ENCODE measurements around the gene EMX2. TPM values are rescaled to one million over a fixed set of nuclear protein-coding genes. Genes with fewer than 3 reads are reported as not detected.
"Not testable (repeated sequence)": the region's sequence is repeated elsewhere in the genome, so short reads cannot be mapped to it uniquely, and the experiment has no call there.

The EMX2 gene
- total RNA-seq, 8 experiments from 2014 or later, result 0.05 to 14.8 (median 0.86) TPM

- H3K4me3 ChIP-seq; ATAC-seq (replicated peaks in 6 of 8); H3K27ac ChIP-seq: not testable (repeated sequence)
- WGBS, 10 experiments, result 54 to 81% (median 80%) methylated on average over 1 to 4 of the region's 7 CpGs; no CpG with 5 or more reads in 6 of the 10 experiments
- in situ Hi-C loops (cut with MboI; ENCODE audit: low pct_unique_long_range_greater_than_20kb in 2 of 9, low sequenced_read_pairs in 9 of 9, unreplicated experiment in 9 of 9), result loop anchor here in 4 of 9 experiments (25.0 kb wide), 3 partner anchors 730 to 955 kb away; no protein-coding TSS in a partner anchor
- H3K4me1 ChIP-seq (replicated peaks in 1 of 2), result peaks cover 7 to 25% of the 10 kb centered on the region in 2 donors
Observed at GRCh38 chr10:117507081-117507480, 35.5 kb upstream of the EMX2 start.

DNA sequence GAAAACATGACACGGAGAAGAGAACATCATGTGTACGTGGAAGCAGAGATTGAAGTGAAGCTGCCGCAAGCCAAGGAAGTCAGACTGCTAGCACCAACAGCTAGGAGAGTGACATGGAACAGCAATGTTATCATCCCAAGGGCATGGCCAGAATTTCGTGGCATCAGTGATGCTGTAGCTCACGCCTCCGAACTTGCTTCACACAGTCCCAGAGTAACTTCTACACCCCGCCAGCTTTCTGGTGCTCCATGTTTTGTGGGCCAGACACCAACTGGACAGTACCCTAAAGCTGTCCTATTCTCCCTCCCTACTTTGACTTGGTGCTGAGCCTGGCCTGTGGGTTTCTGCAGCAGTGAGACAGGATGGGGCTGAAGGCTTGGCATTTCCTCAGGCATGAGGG lies 33.0 kb upstream of the EMX2 start:
- WGBS, 10 experiments, result 69 to 100% (median 84%) methylated on average over 1 to 7 of the region's 7 CpGs; no CpG with 5 or more reads in 2 of the 10 experiments
- no peak for ATAC-seq (replicated peaks in 6 of 8)
- Histone ChIP-seq H3K4me3 (no peak overlapping the region), H3K4me1 (replicated peaks in 1 of 2) (peaks cover 0 to 7% of the 10 kb centered on the region in 2 donors), H3K27ac (no peak overlapping the region)
- in situ Hi-C loops (cut with MboI; ENCODE audit: low pct_unique_long_range_greater_than_20kb in 2 of 9, low sequenced_read_pairs in 9 of 9, unreplicated experiment in 9 of 9), result loop anchor here in 4 of 9 experiments (25.0 kb wide), 3 partner anchors 728 to 953 kb away; no protein-coding TSS in a partner anchor

DNA sequence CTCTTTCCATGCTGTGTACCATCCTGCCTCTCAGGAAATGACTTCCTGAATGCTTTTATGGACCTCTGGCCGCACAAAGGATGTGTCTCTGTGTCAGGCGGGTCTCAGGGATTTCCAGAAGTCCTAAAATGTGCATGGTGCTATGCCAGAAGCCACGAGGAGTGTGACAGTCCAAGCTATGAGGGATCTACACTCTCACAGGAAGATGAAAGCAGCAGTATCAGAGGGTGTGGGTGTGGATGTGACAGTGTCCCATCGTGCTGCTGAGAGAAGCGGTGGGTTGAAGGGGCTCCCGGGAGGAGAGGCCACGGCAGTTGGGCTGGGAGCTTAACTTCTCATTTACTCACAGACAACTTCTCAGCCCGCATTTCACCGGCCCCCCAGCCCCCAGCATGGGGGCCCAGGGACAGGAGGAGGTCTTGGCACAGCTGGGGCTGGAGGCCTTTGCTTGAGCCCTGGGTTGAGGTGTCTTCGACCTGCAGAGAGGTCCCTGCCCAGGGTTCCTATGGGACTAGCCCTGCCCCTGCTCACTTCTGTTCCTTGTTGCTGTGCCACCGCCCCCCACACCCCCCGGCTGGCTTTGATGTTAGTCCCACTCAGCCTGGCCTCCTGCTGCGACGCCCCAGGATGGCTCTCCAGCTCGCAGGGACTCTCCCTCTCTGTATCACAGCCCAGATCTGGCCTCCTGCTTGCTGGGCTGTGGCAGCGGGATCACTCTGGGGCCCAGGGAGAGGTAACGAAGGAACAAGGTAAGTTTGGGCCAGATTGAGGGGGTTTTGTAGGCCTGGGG lies 30.8 kb upstream of the EMX2 start:
- WGBS, 10 experiments, result 17 to 100% (median 82%) methylated on average over 1 to 8 of the region's 17 CpGs; no CpG with 5 or more reads in 4 of the 10 experiments
- H3K27ac ChIP-seq, result no peak overlapping the region
- no peak overlapping the region for H3K4me3 ChIP-seq
- in situ Hi-C loops (cut with MboI; ENCODE audit: low pct_unique_long_range_greater_than_20kb in 2 of 9, low sequenced_read_pairs in 9 of 9, unreplicated experiment in 9 of 9), result loop anchor here in 4 of 9 experiments (25.0 kb wide), 3 partner anchors 726 to 951 kb away; no protein-coding TSS in a partner anchor
- H3K4me1 ChIP-seq (replicated peaks in 1 of 2), result no peaks in the 10 kb centered on the region
- no peak for ATAC-seq (replicated peaks in 6 of 8)

GRCh38 chr10:117514971-117515370 lies 27.6 kb upstream of the EMX2 start:
- no peak overlapping the region for H3K4me3 ChIP-seq
- ATAC-seq (replicated peaks in 6 of 8), result no peak
- in situ Hi-C loops (cut with MboI; ENCODE audit: low pct_unique_long_range_greater_than_20kb in 2 of 9, low sequenced_read_pairs in 9 of 9, unreplicated experiment in 9 of 9), result loop anchor here in 4 of 9 experiments (25.0 kb wide), 3 partner anchors 722 to 947 kb away; no protein-coding TSS in a partner anchor
- H3K4me1 ChIP-seq (replicated peaks in 1 of 2), result no peaks in the 10 kb centered on the region
- H3K27ac ChIP-seq, result no peak overlapping the region
- 22 to 100% (median 83%) methylated on average over 1 to 4 of the region's 5 CpGs; no CpG with 5 or more reads in 2 of the 10 experiments for WGBS, 10 experiments

DNA sequence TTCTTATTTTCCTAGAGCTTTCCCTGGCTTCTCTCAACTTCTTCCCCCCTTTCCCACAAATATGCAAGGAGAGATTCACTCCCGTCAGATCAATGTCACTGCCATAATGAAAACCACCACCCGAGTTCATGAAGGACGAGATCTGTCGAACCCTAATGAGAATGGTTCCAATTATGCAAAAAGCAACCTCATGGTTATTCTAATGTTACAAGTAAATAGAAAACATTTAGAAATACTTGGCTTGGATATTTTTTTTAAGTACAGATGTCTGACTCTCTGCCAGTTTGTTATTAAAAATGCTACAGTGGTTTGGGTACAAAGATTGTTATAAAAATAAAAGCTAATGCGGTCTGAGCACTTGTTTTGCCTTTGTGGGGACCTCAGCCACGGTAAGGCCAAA lies 25.9 kb upstream of the EMX2 start:
- in situ Hi-C loops (cut with MboI; ENCODE audit: low pct_unique_long_range_greater_than_20kb in 2 of 9, low sequenced_read_pairs in 9 of 9, unreplicated experiment in 9 of 9), result loop anchor here in 4 of 9 experiments (25.0 kb wide), 3 partner anchors 721 to 946 kb away; no protein-coding TSS in a partner anchor
- 0 to 100% (median 77%) methylated on average over 1 to 6 of the region's 6 CpGs; no CpG with 5 or more reads in 1 of the 10 experiments for WGBS, 10 experiments
- ATAC-seq (replicated peaks in 6 of 8), result no peak
- Histone ChIP-seq H3K4me1 (replicated peaks in 1 of 2) (no peaks in the 10 kb centered on the region), H3K27ac (no peak overlapping the region), H3K4me3 (no peak overlapping the region)

- H3K4me1 ChIP-seq (replicated peaks in 1 of 2), result no peaks in the 10 kb centered on the region
- no peak overlapping the region for H3K27ac ChIP-seq
- no peak for ATAC-seq (replicated peaks in 6 of 8)
- no peak overlapping the region for H3K4me3 ChIP-seq
- in situ Hi-C loops (cut with MboI; ENCODE audit: low pct_unique_long_range_greater_than_20kb in 2 of 9, low sequenced_read_pairs in 9 of 9, unreplicated experiment in 9 of 9), result loop anchor here in 4 of 9 experiments (25.0 kb wide), 3 partner anchors 719 to 944 kb away; no protein-coding TSS in a partner anchor
- 25 to 61% (median 43%) methylated on average over 2 to 4 of the region's 5 CpGs; no CpG with 5 or more reads in 4 of the 10 experiments for WGBS, 10 experiments
Observed at GRCh38 chr10:117518246-117518645, 24.3 kb upstream of the EMX2 start.

DNA sequence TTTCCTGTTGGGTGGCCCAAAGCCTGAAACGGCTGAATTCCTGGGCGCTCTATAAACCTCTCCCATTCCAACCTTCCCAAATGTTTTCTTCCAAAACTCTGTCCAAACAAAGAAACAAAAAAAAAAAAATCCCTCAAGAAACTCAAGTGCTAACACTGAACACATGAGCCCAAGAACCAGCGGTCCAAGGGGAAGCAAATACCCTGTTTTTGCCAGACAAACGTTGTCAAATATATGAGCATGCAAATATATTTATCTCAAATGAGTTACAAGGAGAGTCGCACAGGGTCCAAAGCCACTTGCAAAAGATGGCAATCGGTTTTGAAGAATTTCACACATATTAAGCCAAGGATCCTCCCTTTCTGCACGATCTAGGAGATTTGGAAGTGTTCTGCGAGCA lies 23.3 kb upstream of the EMX2 start:
- no peak overlapping the region for H3K27ac ChIP-seq
- H3K4me1 ChIP-seq (replicated peaks in 1 of 2), result no peaks in the 10 kb centered on the region
- no peak for ATAC-seq (replicated peaks in 6 of 8)
- H3K4me3 ChIP-seq, result no peak overlapping the region
- in situ Hi-C loops (cut with MboI; ENCODE audit: low pct_unique_long_range_greater_than_20kb in 2 of 9, low sequenced_read_pairs in 9 of 9, unreplicated experiment in 9 of 9), result loop anchor here in 4 of 9 experiments (25.0 kb wide), 3 partner anchors 718 to 943 kb away; no protein-coding TSS in a partner anchor
- 26 to 100% (median 75%) methylated on average over 2 to 8 of the region's 8 CpGs for WGBS, 10 experiments

- no peak overlapping the region for H3K4me3 ChIP-seq
- no peak overlapping the region for H3K27ac ChIP-seq
- in situ Hi-C loops (cut with MboI; ENCODE audit: low pct_unique_long_range_greater_than_20kb in 2 of 9, low sequenced_read_pairs in 9 of 9, unreplicated experiment in 9 of 9), result loop anchor here in 4 of 9 experiments (25.0 kb wide), 3 partner anchors 717 to 942 kb away; no protein-coding TSS in a partner anchor
- H3K4me1 ChIP-seq (replicated peaks in 1 of 2), result no peaks in the 10 kb centered on the region
- no peak for ATAC-seq (replicated peaks in 6 of 8)
- 7 to 86% (median 51%) methylated on average over 1 to 3 of the region's 3 CpGs; no CpG with 5 or more reads in 2 of the 10 experiments for WGBS, 10 experiments
Observed at GRCh38 chr10:117519879-117520278, 22.7 kb upstream of the EMX2 start.

DNA sequence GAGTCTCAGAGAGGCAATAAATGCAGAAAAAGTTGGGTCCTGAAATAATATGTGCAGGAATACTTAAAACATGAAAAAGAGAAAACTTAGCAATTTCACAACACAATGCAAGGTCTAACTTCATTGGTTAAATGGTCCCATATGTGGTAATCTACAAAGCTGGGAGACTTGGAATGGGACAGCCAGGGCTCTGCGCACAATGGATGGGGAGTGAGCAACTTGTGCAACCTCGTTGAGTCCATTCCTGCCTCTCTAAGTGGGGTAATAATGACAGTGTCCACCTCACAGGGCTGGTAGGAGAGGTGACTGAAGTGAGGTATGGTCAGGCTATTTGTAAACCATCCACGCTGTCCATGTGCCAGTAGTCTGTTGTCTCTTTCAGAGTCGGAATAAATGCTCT lies 11.8 kb upstream of the EMX2 start:
- in situ Hi-C loops (cut with MboI; ENCODE audit: low pct_unique_long_range_greater_than_20kb in 2 of 9, low sequenced_read_pairs in 9 of 9, unreplicated experiment in 9 of 9), result loop anchor here in 7 of 9 experiments (10.0 to 25.0 kb wide), 3 partner anchors 154 to 932 kb away; no protein-coding TSS in a partner anchor
- 24 to 100% (median 50%) methylated on average over 1 to 4 of the region's 4 CpGs; no CpG with 5 or more reads in 1 of the 10 experiments for WGBS, 10 experiments
- H3K4me3 ChIP-seq, result no peak overlapping the region
- no peak overlapping the region for H3K27ac ChIP-seq
- H3K4me1 ChIP-seq (replicated peaks in 1 of 2), result peaks cover 3 to 5% of the 10 kb centered on the region in 2 donors
- no peak for ATAC-seq (replicated peaks in 6 of 8)

GRCh38 chr10:117531371-117532002 lies 11.1 kb upstream of the EMX2 start:
- Histone ChIP-seq H3K4me1 (replicated peaks in 1 of 2) (peaks cover 3 to 5% of the 10 kb centered on the region in 2 donors), H3K27ac (no peak overlapping the region), H3K4me3 (no peak overlapping the region)
- no peak for ATAC-seq (replicated peaks in 6 of 8)
- in situ Hi-C loops (cut with MboI; ENCODE audit: low pct_unique_long_range_greater_than_20kb in 2 of 9, low sequenced_read_pairs in 9 of 9, unreplicated experiment in 9 of 9), result loop anchor here in 7 of 9 experiments (10.0 to 25.0 kb wide), 3 partner anchors 153 to 931 kb away; no protein-coding TSS in a partner anchor
- 22 to 90% (median 47%) methylated on average over 2 to 12 of the region's 14 CpGs; no CpG with 5 or more reads in 1 of the 10 experiments for WGBS, 10 experiments

- Histone ChIP-seq H3K4me1 (replicated peaks in 1 of 2) (peaks cover 3 to 5% of the 10 kb centered on the region in 2 donors), H3K4me3 (no peak overlapping the region), H3K27ac (no peak overlapping the region)
- no peak for ATAC-seq (replicated peaks in 6 of 8)
- in situ Hi-C loops (cut with MboI; ENCODE audit: low pct_unique_long_range_greater_than_20kb in 2 of 9, low sequenced_read_pairs in 9 of 9, unreplicated experiment in 9 of 9), result loop anchor here in 7 of 9 experiments (10.0 to 25.0 kb wide), 3 partner anchors 153 to 930 kb away; no protein-coding TSS in a partner anchor
- 0 to 100% (median 9%) methylated on average over 1 to 3 of the region's 3 CpGs; no CpG with 5 or more reads in 5 of the 10 experiments for WGBS, 10 experiments
Observed at GRCh38 chr10:117532003-117532385, 10.6 kb upstream of the EMX2 start.

DNA sequence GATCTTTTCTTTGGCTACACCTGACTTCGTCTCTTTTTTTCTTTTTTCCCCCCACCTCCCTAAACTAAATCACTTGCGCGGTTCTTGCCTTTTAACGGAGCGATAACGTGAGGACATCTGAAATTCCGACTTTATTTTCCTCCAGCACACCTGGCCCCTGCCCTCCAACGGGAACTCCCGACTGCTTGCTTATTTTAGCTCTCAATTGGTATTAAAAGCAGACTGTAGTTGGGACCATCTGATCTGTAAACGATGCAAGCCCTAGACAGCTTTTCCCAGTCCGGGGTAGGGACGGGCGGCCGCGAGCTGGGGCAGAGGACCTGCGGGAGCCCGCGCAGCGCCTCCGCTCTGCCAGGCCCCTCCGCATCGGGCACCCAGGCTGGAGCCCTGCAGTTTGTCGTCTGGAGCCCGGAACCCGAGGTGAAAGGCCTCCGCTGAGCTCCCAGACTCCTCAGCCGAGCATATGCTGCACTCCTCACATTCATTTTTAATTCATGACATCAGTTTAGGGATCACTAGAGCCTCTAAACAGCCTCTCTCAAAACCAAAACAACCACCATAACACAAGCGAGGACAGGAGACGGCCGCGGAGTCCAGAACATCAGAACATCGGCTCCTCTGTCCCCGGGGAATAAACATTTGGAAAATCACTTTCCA lies 10.0 kb upstream of the EMX2 start:
- no peak for ATAC-seq (replicated peaks in 6 of 8)
- 0 to 53% (median 9%) methylated on average over 1 to 24 of the region's 33 CpGs for WGBS, 10 experiments

More for the DNA sequence above, 10.0 kb upstream of the EMX2 start:
- in situ Hi-C loops (cut with MboI; ENCODE audit: low pct_unique_long_range_greater_than_20kb in 2 of 9, low sequenced_read_pairs in 9 of 9, unreplicated experiment in 9 of 9), result loop anchor here in 7 of 9 experiments (10.0 to 25.0 kb wide), 3 partner anchors 152 to 930 kb away; no protein-coding TSS in a partner anchor
- H3K27ac ChIP-seq, result no peak overlapping the region
- H3K4me1 ChIP-seq (replicated peaks in 1 of 2), result peaks cover 3 to 5% of the 10 kb centered on the region in 2 donors
- no peak overlapping the region for H3K4me3 ChIP-seq
